Liver (tissue), 9 donors: ENCODE data around the gene LMCD1. TPM values are rescaled to one million over a fixed set of nuclear protein-coding genes. Genes with fewer than 3 reads are reported as not detected.

ENCODE experiments used
- DNase-seq: peaks from one replicate; pipeline ENCODE4 v3.0.0-alpha.2; 2017; ENCODE audit warnings: low spot score
- H3K27ac ChIP-seq, 2 donors: one replicate each; pipeline ENCODE4 v1.7.0; 2013; ENCODE audit warnings: inconsistent platforms in 2 of 2, low read length in 2 of 2, control low read depth in 1 of 2, low read depth in 1 of 2, mild to moderate bottlenecking in 1 of 2
- H3K27me3 ChIP-seq, 4 donors: one replicate each; pipeline versions ENCODE4 v1.6.1 to v1.7.0; 2013; ENCODE audit warnings: low read length in 3 of 4, inconsistent platforms in 1 of 4, mild to moderate bottlenecking in 1 of 4, moderate library complexity in 1 of 4; ENCODE audit not compliant: control insufficient read depth in 4 of 4, insufficient read depth in 4 of 4
- H3K36me3 ChIP-seq, 4 donors: one replicate each; pipeline versions ENCODE4 v1.6.1 to v1.7.0; 2013; ENCODE audit warnings: low read length in 3 of 4, mild to moderate bottlenecking in 3 of 4, low read depth in 1 of 4, moderate library complexity in 1 of 4; ENCODE audit not compliant: control insufficient read depth in 4 of 4, insufficient read depth in 3 of 4
- H3K4me1 ChIP-seq, 4 donors: one replicate each; pipeline versions ENCODE4 v1.6.1 to v1.7.0; 2013; ENCODE audit warnings: low read length in 3 of 4, mild to moderate bottlenecking in 3 of 4, moderate library complexity in 1 of 4; ENCODE audit not compliant: control insufficient read depth in 4 of 4, insufficient read depth in 4 of 4
- H3K4me3 ChIP-seq, 3 donors: one replicate each; pipeline versions ENCODE4 v1.6.1 to v1.7.0; 2013; ENCODE audit warnings: low read length in 3 of 3, control low read depth in 1 of 3, low read depth in 1 of 3, mild to moderate bottlenecking in 1 of 3
- H3K9ac ChIP-seq, 2 donors: one replicate each; pipeline ENCODE4 v1.7.0; 2013; ENCODE audit warnings: low read length in 2 of 2, mild to moderate bottlenecking in 2 of 2, moderate library complexity in 2 of 2, control low read depth in 1 of 2, low read depth in 1 of 2
- H3K9me3 ChIP-seq, 4 donors: one replicate each; pipeline versions ENCODE4 v1.6.1 to v1.7.0; 2013; ENCODE audit warnings: low read length in 3 of 4; ENCODE audit not compliant: control insufficient read depth in 4 of 4
- ATF3 ChIP-seq: IDR thresholded peaks from 2 replicates; pipeline ENCODE4 v1.6.1; 2016; ENCODE audit warnings: antibody characterized with exemption
- CTCF ChIP-seq: fragments of 150-350 bp; IDR thresholded peaks from 2 replicates; pipeline ENCODE4 v1.5.1; 2017; ENCODE audit warnings: improper control_type of control experiment, low read depth, low read length; ENCODE audit not compliant: missing input control
- EGR1 ChIP-seq, 2 donors: IDR thresholded peaks; 2 replicates each; pipeline ENCODE4 v1.6.1; 2016 to 2018; ENCODE audit warnings: antibody characterized with exemption in 2 of 2, low read depth in 2 of 2
- FOXA1 ChIP-seq: IDR thresholded peaks from 2 replicates; pipeline ENCODE4 v1.6.1; 2016; ENCODE audit warnings: antibody characterized with exemption
- FOXA2 ChIP-seq: IDR thresholded peaks from 2 replicates; pipeline ENCODE4 v1.6.1; 2016; ENCODE audit warnings: antibody characterized with exemption
- GABPA ChIP-seq, 2 donors: IDR thresholded peaks in 1 of 2; conservative IDR thresholded peaks in 1 of 2; 2 replicates each; pipeline ENCODE4 v1.6.1; 2016; ENCODE audit warnings: antibody characterized with exemption in 2 of 2, mild to moderate bottlenecking in 1 of 2, moderate library complexity in 1 of 2
- HNF4G ChIP-seq: IDR thresholded peaks from 2 replicates; pipeline ENCODE4 v1.6.1; 2016; ENCODE audit warnings: antibody characterized with exemption
- JUND ChIP-seq, 2 donors: IDR thresholded peaks; 2 replicates each; pipeline ENCODE4 v1.6.1; 2016; ENCODE audit warnings: antibody characterized with exemption in 2 of 2
- NR2F2 ChIP-seq: IDR thresholded peaks from 2 replicates; pipeline ENCODE4 v1.6.1; 2016; ENCODE audit warnings: antibody characterized with exemption
- RAD21 ChIP-seq, 2 donors: IDR thresholded peaks; 2 replicates each; pipeline ENCODE4 v1.6.1; 2016; ENCODE audit warnings: antibody characterized with exemption in 2 of 2, mild to moderate bottlenecking in 2 of 2
- RXRA ChIP-seq, 2 donors: IDR thresholded peaks; 2 replicates each; pipeline ENCODE4 v1.6.1; 2017 to 2018; ENCODE audit warnings: antibody characterized with exemption in 2 of 2, mild to moderate bottlenecking in 1 of 2
- SP1 ChIP-seq: IDR thresholded peaks from 2 replicates; pipeline ENCODE4 v1.6.1; 2018; ENCODE audit warnings: antibody characterized with exemption, mild to moderate bottlenecking
- TAF1 ChIP-seq: conservative IDR thresholded peaks from 2 replicates; pipeline ENCODE4 v1.6.1; 2016; ENCODE audit warnings: antibody characterized with exemption, mild to moderate bottlenecking
- YY1 ChIP-seq: IDR thresholded peaks from 2 replicates; pipeline ENCODE4 v1.6.1; 2016; ENCODE audit warnings: antibody characterized with exemption, mild to moderate bottlenecking
- WGBS: extraction: QIAGEN DNeasy Blood & Tissue Kit; methylation state at CpG from one replicate; pipeline ENCODE4 v1.1.7; 2013; 5-methylcytosine and 5-hydroxymethylcytosine counted together
- polyA plus RNA-seq, 2 donors: library from polyadenylated mRNA; stranded (reverse) in 1 of 2; unstranded in 1 of 2; fragments of 200-250 nt in 1 of 2; fragments of >200 nt in 1 of 2; fragmentation: Nextera tagmentation in 1 of 2; extraction: Ambion mirVana in 1 of 2; gene quantifications; one replicate each; pipeline versions ENCODE4 v1.2.1 to v1.2.3, GENCODE V29; 2013 to 2015
- total RNA-seq, 2 donors: library from RNA; depleted of rRNA; stranded (reverse); fragments of >200 nt; gene quantifications; one replicate each; pipeline ENCODE4 v1.2.3, GENCODE V29; 2014
- TF ChIP-seq, protein P1 (sequence below): IDR thresholded peaks from 2 replicates; pipeline ENCODE4 v1.6.1; 2016; ENCODE audit warnings: antibody characterized with exemption, mild to moderate bottlenecking
- donor health status: healthy.
- donor health status: healthy.
- donor health status: healthy.
- donor health status: healthy.
- donor health status: healthy.

LMCD1 gene
- total and polyA plus RNA-seq, 4 donors = 3.1 to 8.3 (median 6.0) TPM

DNA sequence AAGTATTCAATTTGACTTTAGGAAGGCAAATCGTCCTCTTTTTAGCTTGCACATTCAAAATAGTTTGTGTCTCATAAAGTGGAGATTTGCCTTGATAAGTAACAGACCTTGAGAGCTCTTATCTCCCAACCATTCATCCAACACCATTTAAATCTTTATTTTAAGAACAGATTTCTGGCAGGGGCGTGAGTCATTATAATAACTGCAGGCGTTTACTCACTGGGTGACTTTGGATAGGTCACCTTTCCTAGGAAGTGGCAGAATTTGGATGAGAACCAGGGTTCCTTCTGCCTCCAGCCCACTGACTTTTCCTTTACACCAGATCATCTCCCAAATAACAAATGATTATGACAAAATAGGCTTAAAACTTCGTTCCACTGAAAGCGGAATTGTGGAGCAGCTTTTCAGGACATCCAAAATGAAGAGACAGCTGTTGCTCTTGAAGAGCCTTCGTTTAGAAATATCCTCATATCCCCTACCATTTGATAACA lies 5.0 kb downstream of the LMCD1 start:
- peaks cover 0 to under 1% (median 0%) of the 10 kb centered on the region in 4 donors for H3K36me3 ChIP-seq
- peaks cover 0 to 10% (median 4%) of the 10 kb centered on the region in 4 donors for H3K4me1 ChIP-seq
- H3K27ac ChIP-seq = no peak overlapping the region
- H3K4me3 ChIP-seq = no peak overlapping the region
- no peaks in the 10 kb centered on the region for H3K27me3 ChIP-seq
- TF ChIP-seq EGR1 (IDR thresholded peaks at IDR 0.05; ENCODE audit: low read depth in 2 of 2) = no peak
- TF ChIP-seq ATF3 = no peak
- TF ChIP-seq HNF4G = no peak
- no peak for TF ChIP-seq RXRA (IDR thresholded peaks at IDR 0.05)
- TF ChIP-seq TAF1 = no peak
- TF ChIP-seq JUND (IDR thresholded peaks at IDR 0.05) = no peak
- TF ChIP-seq YY1 = no peak
- TF ChIP-seq FOXA2 = no peak
- no peak for TF ChIP-seq CTCF
- TF ChIP-seq GABPA (IDR thresholded peaks at IDR 0.05 in 1 of 2, conservative IDR thresholded peaks at IDR 0.05 in 1 of 2) = no peak
- TF ChIP-seq, protein P1, sequence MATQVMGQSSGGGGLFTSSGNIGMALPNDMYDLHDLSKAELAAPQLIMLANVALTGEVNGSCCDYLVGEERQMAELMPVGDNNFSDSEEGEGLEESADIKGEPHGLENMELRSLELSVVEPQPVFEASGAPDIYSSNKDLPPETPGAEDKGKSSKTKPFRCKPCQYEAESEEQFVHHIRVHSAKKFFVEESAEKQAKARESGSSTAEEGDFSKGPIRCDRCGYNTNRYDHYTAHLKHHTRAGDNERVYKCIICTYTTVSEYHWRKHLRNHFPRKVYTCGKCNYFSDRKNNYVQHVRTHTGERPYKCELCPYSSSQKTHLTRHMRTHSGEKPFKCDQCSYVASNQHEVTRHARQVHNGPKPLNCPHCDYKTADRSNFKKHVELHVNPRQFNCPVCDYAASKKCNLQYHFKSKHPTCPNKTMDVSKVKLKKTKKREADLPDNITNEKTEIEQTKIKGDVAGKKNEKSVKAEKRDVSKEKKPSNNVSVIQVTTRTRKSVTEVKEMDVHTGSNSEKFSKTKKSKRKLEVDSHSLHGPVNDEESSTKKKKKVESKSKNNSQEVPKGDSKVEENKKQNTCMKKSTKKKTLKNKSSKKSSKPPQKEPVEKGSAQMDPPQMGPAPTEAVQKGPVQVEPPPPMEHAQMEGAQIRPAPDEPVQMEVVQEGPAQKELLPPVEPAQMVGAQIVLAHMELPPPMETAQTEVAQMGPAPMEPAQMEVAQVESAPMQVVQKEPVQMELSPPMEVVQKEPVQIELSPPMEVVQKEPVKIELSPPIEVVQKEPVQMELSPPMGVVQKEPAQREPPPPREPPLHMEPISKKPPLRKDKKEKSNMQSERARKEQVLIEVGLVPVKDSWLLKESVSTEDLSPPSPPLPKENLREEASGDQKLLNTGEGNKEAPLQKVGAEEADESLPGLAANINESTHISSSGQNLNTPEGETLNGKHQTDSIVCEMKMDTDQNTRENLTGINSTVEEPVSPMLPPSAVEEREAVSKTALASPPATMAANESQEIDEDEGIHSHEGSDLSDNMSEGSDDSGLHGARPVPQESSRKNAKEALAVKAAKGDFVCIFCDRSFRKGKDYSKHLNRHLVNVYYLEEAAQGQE = no peak
- no peak for TF ChIP-seq SP1
- no peak for TF ChIP-seq FOXA1
- TF ChIP-seq NR2F2 = no peak
- 80% methylated on average over 6 of the region's 6 CpGs for WGBS
- H3K9me3 ChIP-seq = no peaks in the 10 kb centered on the region
- H3K9ac ChIP-seq = no peak overlapping the region
- DNase-seq = no peak

DNA sequence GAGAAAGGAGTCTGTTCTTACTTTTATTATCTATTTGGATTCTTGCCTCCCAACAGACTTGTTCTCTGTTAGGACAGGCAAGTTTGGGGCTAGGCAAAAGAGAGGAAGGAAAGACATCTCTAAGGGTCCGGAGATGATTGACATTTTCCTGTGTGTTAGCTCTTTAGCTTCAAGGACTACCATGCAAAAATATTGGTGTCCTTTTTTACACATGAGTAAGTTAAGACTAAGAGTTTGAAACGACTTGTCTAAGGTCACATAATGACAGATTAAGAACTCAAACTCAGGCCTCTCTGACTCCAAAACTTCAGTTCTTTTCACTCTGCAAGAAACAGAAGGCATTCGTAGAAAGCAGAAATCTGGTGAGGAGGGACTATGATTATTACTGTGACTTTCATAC lies 5.9 kb downstream of the LMCD1 start:
- Histone ChIP-seq H3K27ac (no peak overlapping the region), H3K4me1 (peaks cover 0 to 10% (median 4%) of the 10 kb centered on the region in 4 donors), H3K9me3 (no peaks in the 10 kb centered on the region), H3K9ac (no peak overlapping the region), H3K4me3 (no peak overlapping the region), H3K27me3 (no peaks in the 10 kb centered on the region), H3K36me3 (peaks cover 0 to 2% (median 0%) of the 10 kb centered on the region in 4 donors)
- DNase-seq = no peak
- TF ChIP-seq RXRA (IDR thresholded peaks at IDR 0.05) (no peak), NR2F2 (no peak), EGR1 (IDR thresholded peaks at IDR 0.05; ENCODE audit: low read depth in 2 of 2) (no peak), GABPA (IDR thresholded peaks at IDR 0.05 in 1 of 2, conservative IDR thresholded peaks at IDR 0.05 in 1 of 2) (no peak), CTCF (no peak), TAF1 (no peak), RAD21 (IDR thresholded peaks at IDR 0.05) (no peak), JUND (IDR thresholded peaks at IDR 0.05) (no peak), SP1 (no peak), FOXA1 (no peak), YY1 (no peak)
- 76% methylated on average over 3 of the region's 3 CpGs for WGBS
